HG03066 (cell line): ENCODE data around the gene CHRNA4.
"Not testable (repeated sequence)": the region's sequence is repeated elsewhere in the genome, so short reads cannot be mapped to it uniquely, and the experiment has no call there.

ENCODE experiments used
- ATAC-seq: cut with Tn5 transposase; IDR thresholded peaks from one replicate; pipeline ENCODE4 v1.9.1; 2021; ENCODE audit warnings: low read depth; ENCODE audit not compliant: unreplicated experiment

Gene CHRNA4

DNA sequence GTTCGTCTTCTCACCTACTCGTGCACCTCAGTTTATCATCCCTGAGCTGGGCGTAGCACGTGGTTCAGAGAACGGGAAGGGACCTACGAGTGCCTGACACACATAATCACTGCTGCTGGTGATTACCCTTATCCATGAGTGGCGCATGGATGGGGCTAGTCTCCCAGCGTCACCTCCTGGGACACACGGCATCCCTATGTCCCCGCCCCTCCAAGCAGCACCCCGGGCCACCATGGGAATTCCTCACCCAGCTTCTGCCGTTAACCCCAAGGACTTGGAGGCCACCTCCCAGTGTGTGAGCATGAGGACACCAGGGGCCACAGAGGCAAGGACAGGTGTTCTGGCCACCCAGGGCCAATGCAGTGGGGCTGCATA lies 9.8 kb downstream of the CHRNA4 start:
- no peak for ATAC-seq

DNA sequence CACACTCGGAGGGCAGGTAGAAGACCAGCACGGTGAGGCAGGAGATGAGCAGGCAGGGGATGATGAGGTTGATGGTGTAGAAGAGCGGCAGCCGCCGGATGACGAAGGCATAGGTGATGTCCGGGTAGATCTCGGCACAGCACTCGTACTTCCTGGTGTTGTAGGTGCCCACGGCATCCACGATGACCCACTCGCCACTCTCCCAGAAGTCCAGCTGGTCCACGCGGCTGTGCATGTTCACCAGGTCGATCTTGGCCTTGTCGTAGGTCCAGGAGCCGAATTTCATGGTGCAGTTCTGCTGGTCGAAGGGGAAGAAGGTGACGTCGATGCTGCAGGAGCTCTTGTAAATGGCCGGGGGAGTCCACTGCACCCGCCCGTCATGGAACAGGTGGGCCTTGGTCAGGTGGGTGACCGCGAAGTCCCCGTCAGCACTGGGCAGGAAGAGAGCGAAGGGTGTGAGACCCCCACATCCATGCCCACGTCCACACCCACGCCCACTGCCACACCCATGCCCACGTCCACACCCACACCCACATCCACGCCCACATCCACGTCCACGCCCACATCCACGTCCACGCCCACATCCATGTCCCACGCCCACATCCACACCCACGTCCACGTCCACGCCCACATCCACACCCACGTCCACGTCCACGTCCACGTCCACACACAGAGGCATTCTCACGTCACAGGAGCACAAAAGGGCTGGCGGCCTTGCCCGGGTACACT lies 10.4 kb downstream of the CHRNA4 start:
- no peak for ATAC-seq

DNA sequence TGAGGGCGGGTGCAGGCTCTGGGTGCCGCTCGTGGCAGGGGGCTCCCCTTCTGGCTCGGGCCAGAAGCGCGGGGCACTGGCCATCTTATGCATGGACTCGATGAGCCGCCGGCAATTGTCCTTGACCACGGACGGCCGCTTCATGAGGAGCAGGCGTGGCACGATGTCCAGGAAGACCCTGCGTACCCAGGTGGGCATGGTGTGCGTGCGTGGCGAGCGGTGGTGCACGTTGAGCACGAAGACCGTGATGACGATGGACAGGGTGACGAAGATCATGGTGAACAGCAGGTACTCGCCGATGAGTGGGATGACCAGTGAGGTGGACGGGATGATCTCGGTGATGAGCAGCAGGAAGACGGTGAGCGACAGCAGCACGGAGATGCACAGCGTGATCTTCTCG lies 11.0 kb downstream of the CHRNA4 start:
- no peak for ATAC-seq

DNA sequence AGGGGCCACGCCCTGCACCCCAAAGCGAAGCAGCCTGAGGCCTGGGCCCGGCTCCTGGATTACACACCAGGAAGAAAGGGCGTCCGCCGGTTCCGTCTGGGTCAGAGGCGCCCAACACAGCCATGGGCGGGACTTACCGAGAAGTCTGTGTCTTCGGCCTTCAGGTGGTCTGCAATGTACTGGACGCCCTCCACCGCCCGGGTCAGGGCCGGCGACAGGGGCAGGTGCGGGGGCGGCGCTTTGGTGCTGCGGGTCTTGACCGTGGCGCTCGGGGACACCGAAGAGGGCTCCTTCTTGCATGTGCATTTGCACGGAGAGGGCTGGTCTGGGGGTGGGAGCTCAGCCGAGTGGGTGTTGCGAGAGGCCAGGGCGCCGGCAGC lies 11.6 kb downstream of the CHRNA4 start:
- no peak for ATAC-seq

DNA sequence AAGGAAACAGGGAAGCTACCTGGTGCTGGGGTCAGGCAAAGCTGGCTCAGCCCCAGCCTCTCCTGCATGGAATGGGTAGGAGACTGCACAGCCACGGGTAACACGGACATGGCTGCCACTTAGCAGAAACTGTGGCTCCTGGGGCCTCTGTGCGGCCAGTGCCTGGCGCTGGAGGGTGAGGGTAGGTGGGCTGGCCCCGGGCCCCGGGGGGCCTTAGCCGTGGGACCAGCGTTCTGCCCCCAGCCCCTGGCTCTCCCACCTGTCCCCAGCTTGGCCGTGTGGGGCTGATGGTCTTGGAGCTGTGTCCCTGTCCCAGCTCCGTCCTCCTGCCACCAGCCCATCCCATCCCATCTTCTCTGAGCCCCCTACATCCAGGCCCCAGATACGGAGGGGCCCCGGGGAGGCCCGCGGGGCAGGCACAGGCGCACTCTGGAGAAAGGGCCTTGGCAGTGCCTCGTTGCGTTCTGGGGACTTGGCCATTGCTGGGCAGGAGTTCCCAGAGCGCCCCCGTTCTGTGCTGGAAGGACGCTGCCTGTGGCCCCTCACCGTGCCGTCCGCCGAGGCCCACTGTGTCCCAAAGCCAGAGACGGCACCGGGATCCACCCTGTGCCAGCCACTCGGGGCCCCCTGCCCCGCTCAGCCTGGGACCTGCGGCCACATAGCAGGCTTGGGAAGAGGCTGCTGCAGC lies 12.2 kb downstream of the CHRNA4 start:
- ATAC-seq: no peak

DNA sequence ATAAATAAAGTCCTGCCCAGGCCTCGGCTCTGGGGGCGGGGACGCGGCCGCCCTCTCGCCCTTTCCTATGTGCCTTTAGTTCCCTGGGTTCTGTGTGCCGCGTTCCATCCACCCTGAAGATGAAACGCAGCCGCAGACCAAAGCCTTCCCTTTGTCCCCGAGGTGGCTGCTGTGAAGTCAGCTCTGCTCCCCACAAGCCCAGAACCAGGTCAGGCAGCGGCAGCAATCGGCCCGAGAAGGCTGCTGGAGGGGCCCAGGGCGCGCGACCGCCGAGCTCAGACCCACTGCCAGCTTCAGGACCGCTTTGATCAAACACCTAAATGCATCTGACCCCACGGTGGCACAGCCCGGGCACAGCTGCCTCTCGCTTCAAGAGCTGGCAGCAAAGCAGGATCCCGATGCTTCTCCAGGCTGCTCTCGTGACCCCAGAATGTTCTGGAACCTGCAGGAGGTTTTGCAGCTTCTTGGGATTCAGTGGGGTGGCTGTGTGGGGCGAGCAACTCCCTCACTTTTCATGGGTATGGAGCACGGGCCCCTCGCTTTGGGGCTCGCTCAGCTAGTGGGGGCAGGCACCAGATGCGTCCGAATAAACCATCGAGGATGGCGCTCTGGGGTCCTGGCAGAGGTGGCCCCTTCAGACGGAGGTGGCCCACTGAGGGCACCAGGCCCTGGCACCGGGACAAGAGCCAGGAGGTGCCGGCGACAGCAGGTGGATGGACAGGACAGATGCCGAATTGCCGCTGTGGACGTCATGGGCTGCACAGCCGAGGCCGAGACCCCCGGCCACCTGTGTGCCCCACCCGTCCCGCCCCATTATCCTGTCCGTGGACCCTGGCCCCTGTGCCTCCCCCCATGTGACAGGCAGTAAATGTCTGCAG lies 13.0 kb downstream of the CHRNA4 start:
- ATAC-seq: no peak

DNA sequence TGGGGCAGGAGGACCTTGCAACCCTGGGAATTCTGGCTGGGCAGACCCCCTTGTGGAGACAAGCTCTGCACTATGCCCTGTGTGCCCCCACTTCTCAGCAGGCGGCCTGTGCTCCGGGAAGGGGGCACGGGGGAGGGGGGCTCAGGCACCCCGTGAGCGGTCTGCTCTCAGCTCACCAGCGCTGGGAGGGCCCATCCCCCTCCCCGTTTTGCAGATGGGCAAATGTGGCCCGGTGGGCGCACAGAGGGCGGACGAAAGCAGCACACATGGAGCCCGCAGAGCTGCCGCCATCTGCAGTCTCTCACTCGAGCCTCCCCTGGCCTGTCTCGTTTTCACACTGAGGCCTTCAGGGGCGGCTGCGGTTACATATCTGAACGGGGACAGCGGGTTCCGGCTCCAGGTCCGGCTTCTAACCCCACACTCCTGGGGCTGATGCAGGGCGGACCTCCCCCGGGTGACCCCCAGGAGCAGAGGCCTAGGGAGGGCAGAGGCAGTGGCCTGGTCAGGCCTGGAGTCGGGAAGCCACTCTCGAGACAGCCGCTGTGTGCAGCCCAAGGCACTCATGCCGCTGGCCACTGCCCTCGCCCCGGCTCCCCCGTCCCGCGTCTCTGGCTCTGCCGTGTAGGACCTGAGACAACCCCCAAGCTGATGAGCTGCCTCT lies 13.9 kb downstream of the CHRNA4 start:
- no peak for ATAC-seq

DNA sequence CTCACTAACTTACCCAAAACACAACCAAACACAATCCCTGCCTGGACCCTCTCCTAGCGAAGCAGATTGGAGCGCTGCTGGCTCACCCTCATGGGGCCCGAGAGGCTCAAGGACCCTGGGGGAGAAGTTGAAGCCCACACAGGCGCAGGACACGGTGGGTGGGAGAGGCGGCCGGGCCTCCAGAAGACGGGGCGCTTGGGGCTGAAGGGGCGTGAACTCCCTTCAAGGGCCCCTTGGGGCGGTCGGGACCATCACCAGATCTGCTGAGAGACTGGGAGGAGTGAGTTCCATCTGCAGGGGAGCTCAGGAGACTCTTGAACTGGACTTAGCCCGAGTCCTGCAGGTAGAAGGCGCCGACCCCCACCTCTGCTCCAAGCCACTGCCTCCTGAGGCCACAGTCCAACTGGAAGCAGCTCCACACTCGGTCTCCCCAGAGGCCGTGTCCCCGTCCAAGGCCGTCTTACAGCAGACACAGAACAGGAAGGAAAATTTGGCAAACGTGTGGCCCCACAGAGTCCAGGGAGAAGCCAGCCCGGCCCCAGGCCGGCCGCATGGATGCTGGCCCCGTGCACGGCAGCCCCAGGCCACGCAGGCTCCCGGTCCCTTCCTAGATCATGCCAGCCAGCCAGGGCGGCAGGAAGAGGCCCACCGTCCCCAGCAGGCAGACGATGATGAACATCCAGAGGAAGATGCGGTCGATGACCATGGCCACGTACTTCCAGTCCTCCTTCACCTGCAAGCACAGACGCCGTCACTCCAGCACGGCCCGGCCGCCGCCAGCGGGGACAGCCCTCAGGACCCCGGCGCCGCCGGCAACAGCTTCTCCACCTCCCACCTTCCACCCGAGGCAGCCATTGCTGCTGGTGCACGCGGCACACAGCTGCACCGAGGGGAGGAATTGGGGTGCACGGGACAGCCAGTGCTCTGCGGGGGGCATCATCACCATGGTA lies 14.7 kb downstream of the CHRNA4 start:
- no peak for ATAC-seq

DNA sequence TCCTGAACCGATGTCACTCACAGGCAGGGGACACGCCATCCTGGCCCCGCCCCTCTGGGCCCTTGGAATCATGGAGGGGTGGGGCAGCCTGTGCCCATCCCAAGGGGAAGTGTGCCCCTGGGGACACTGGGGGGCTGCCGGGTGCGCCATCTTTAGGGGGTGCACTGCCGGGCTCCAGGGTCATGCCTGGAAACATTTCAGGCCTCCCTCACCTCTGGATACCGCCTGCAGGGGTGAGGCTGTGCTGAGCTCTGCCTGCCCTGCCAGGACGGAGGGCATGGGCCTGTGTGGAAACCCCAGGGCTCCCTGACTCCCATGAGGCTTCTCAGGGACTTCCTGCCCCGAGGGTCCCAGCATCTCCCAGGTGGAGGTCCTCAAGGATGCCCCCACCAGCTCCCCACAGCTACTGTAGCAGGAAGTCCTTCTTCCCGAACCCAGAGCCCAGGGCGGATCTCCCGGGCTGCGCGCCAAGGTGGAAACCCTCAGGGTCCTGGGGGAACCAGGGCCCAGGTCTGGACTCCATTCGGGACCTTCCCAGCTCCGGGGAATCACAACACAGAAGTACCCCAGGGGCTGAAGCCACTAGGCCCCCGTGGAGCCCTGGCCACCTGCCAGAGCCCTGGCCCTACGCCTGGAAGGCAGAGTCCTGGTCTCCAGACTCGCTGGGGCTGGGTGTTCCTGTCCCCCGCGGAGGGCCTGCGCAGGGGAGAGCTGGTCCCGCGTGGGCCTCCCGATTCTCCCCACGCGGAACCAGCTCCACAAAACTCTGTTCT lies 15.6 kb downstream of the CHRNA4 start:
- no peak for ATAC-seq

DNA sequence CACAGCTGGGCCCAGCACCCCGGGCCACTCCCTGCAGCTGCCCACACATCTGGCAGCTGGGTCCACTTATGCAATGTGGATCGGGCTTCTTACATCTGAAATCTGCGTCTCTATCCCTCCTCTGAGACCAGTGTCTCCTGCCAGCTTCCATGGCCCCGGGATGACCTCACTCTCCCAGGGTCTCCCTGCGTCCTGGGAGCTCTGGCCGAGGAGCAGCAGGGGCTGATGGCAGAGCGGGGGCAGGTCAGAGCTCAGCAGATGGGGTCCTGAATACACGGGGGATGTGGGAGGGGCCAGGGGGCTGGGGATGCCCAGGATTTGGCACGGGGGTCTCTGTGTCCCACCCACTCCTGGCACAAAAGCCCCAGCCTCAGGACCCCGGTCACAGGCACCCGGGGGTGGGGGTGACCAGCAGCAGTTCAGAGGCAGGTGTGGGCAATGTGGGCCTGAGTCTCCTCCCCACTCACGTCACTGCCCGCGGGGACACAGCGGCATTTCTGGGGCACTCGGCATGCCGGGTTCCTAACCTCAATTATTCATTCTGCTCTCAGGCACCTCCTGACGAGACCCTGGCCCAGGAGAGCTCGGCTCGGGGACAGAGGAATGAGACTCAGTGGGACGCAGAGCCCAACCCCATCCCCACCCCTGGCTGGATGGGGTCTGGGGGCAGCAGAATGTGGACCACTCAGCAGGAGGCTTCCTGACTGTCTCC lies 16.4 kb downstream of the CHRNA4 start:
- no peak for ATAC-seq

DNA sequence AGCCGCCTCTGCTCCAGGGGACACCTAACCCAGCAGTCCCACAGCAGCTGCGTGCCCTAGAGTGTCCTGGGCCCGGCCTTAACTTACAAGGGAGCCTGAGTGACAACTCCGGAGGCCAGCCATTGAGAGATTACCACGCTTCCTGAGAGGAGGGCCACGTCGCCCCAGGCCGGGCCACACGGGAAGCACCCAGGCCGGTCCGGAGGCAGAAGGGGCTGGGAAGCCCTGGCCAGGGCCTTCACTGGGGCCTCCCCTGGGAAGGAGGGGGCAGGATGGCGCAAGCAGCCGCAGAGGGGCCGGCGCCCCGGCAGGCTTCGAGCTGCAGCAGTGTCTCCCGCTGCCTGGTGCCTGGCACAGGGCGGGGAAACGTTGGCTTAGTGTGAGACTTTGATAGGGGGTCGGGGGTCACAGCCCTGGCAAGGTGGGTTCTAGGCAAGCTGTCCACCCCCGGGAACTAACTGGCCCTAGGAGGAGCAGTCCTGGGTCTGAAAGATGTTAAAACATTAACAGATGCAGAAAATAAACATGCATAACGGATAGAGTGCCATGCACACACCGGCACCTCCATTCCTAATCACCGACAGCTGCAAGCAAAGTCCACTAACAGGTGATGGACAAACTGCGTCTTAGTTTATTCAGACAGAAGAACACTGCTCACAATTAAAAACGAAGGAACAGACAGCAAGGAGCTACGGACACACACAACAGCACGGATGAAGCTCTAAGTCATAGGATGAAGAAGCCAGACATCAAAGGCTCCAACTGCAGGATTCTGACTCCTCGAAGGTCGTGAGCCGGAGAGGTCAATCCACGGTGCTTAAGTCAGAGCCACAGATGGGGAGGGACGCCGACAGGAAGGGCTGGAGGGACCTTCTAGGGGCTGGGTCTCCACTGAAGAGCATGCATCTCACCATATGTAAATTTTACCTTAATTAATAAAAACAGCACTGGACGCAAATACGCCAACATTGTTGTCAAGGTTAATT lies 17.4 kb downstream of the CHRNA4 start:
- ATAC-seq: no peak

DNA sequence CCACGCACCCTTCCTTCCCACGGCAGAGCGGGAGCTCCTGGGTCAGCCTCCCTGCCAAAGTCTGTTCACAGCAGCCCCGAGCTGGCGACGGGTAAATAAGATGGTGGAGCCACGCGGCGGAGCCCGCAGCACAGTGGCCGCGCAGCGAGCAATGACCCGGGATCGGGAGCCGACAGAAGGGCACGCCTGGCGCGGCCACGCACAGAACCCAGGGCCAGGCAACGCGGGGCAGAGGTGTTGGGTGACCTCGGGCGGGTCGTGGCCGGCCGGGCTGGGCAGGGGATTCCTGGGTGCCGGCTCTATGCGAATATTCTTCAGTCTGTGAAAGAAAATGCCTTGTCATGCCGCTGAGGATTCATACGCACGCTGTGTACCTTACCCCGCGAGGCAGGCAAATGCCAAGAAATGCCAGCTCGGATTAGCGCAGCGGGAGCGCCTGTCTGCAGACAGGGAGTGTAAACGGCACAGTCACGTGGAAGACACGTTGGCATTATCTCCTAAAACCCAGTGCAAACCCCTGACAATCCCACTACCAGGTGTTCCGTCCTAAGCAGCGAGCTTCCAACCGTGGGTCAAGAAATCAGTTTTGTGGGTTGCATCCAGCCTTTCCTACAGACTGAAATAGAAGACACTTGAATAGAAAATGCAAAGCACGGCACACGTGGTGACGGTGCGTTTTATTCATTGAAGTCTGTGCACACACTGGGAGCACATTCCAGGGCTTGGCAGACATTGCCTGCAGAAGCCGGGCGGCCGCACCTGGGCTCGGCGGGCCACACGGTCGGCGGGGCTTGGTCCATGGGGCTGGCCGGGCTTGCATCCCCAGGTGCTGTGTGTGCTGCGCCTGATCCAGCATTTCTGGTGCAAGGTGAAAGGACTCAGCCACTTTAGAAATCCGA lies 18.3 kb downstream of the CHRNA4 start:
- no peak for ATAC-seq

DNA sequence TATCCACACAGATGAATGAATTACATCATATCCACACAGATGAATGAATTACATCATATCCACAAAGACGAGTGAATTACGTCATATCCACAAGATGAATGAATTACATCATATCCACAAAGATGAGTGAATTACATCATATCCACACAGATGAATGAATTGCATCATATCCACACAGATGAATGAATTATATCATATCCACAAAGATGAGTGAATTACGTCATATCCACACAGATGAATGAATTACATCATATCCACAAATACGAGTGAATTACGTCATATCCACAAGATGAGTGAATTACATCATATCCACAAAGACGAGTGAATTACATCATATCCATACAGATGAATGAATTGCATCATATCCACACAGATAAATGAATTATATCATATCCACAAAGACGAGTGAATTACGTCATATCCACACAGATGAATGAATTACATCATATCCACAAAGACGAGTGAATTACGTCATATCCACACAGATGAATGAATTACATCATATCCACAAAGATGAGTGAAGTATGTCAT lies 20.9 kb downstream of the CHRNA4 start:
- not testable (repeated sequence) for ATAC-seq

DNA sequence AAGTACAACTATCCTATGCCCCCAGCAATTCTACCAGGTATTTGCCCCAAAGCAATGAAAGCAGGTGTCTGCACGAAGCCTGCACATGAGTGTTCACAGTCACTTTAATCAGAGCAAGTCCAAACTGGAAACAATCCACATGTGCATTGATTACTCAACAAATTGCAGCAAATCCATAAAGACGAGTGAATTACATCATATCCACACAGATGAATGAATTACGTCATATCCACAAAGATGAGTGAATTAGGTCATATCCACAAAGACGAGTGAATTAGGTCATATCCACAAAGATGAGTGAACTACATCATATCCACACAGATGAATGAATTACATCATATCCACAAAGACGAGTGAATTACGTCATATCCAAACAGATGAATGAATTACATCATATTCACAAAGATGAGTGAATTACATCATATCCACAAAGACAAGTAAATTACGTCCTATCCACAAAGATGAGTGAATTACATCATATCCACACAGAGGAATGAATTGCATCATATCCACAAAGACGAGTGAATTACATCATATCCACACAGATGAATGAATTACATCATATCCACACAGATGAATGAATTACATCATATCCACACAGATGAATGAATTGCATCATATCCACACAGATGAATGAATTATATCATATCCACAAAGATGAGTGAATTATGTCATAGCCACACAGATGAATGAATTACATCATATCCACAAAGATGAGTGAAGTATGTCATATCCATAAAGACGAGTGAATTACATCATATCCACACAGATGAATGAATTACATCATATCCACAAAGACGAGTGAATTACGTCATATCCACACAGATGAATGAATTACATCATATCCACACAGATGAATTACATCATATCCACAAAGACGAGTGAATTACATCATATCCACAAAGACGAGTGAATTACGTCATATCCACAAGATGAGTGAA lies 21.7 kb downstream of the CHRNA4 start:
- ATAC-seq: not testable (repeated sequence)
